HG03457 (cell line): Measurements from ENCODE around the gene PARP16.

Source experiments
- ATAC-seq: cut with Tn5 transposase; IDR thresholded peaks from one replicate; pipeline ENCODE4 v1.9.1; 2021; ENCODE audit warnings: moderate number of reproducible peaks; ENCODE audit not compliant: unreplicated experiment

Gene PARP16

GRCh38 chr15:65208647-65209046, 78.0 kb downstream of the PARP16 start:
- ATAC-seq: no peak
